PC-9 (cell line): ENCODE data around the gene GHR. TPM values are rescaled to one million over a fixed set of nuclear protein-coding genes. Genes with fewer than 3 reads are reported as not detected.
A peak's percentile ranks its signal among the peaks of the same experiment; 100 is the strongest.

ENCODE experiments used
- BruUV-seq: library from RNA; stranded (reverse); fragments of 400-500 nt; replicated peaks from 2 replicates; lab custom pipeline; 2021; lab: Mats Ljungman, UMichigan
- CTCF ChIA-PET: fragments of 300-600 bp; sonication (Branson Sonifier 250); formaldehyde crosslinking; loops from one replicate; lab custom pipeline; 2022; ENCODE audit warnings: antibody characterized with exemption; lab: Charles Lee
- POLR2A ChIA-PET: fragments of 300-600 bp; sonication (Branson Sonifier 250); formaldehyde crosslinking; loops from one replicate; lab custom pipeline; 2022; ENCODE audit warnings: antibody characterized with exemption; ENCODE audit not compliant: unreplicated experiment; lab: Charles Lee
- DNase-seq, 2 experiments: peaks; one replicate each; pipeline versions ENCODE4 v3.0.0 to v3.0.0-alpha.2; 2015 to 2022; ENCODE audit warnings: mixed read lengths in 1 of 2
- H2AFZ ChIP-seq: fragments of 200-600 bp; sonication (generic); 2 replicates; pipeline ENCODE4 v1.8.1; 2017; ENCODE audit warnings: antibody characterized with exemption
- H3F3A ChIP-seq: fragments of 200-600 bp; sonication (generic); 2 replicates; pipeline ENCODE4 v1.8.1; 2017; ENCODE audit warnings: antibody characterized with exemption, mild to moderate bottlenecking, low read depth; ENCODE audit not compliant: insufficient read depth
- H3K27ac ChIP-seq: fragments of 200-600 bp; sonication (generic); 2 replicates; pipeline ENCODE4 v1.6.1; 2016; ENCODE audit warnings: mixed run types
- H3K27me3 ChIP-seq: fragments of 200-600 bp; sonication (generic); 2 replicates; pipeline ENCODE4 v1.6.1; 2016; ENCODE audit warnings: low read depth, mixed run types; ENCODE audit not compliant: insufficient read depth
- H3K36me3 ChIP-seq: fragments of 200-600 bp; sonication (generic); 2 replicates; pipeline ENCODE4 v1.6.1; 2016; ENCODE audit warnings: low read depth, mixed run types
- H3K4me1 ChIP-seq: fragments of 200-600 bp; sonication (generic); replicated peaks from 2 replicates; pipeline ENCODE4 v1.6.1; 2016; ENCODE audit warnings: mixed run types; ENCODE audit not compliant: insufficient read depth
- H3K4me2 ChIP-seq: fragments of 200-600 bp; sonication (generic); 2 replicates; pipeline ENCODE4 v1.6.1; 2017; ENCODE audit warnings: mixed run types
- H3K4me3 ChIP-seq: fragments of 200-600 bp; sonication (generic); 2 replicates; pipeline ENCODE4 v1.6.1; 2016; ENCODE audit warnings: mixed run types
- H3K79me2 ChIP-seq: fragments of 200-600 bp; sonication (generic); 2 replicates; pipeline ENCODE4 v1.6.1; 2017; ENCODE audit warnings: low read depth, mixed run types
- H3K9me2 ChIP-seq: fragments of 200-600 bp; sonication (generic); 2 replicates; pipeline ENCODE4 v1.8.1; 2017; ENCODE audit warnings: mild to moderate bottlenecking; ENCODE audit not compliant: insufficient read depth
- H3K9me3 ChIP-seq: fragments of 200-600 bp; sonication (generic); 2 replicates; pipeline ENCODE4 v1.8.1; 2016; ENCODE audit warnings: low read depth; ENCODE audit not compliant: insufficient read depth
- H4K20me1 ChIP-seq: fragments of 200-600 bp; sonication (generic); 2 replicates; pipeline ENCODE4 v1.8.1; 2017; ENCODE audit not compliant: insufficient read depth
- EZH2 ChIP-seq: fragments of 200-600 bp; sonication (generic); IDR thresholded peaks from 2 replicates; pipeline ENCODE4 v1.8.0; 2017; ENCODE audit warnings: antibody characterized with exemption, low read depth
- intact Hi-C: fragments of 100-400 bp; cut with micrococcal nuclease; formaldehyde crosslinking; loops from one replicate; pipeline ENCODE4 v1.10.0; 2022; ENCODE audit not compliant: unreplicated experiment
- total RNA-seq: library from RNA; stranded (reverse); gene quantifications from 2 replicates; pipeline ENCODE4 v1.2.3, GENCODE V29; 2021
- TF ChIP-seq, protein P1 (sequence below): fragments of 200-600 bp; sonication (generic); conservative IDR thresholded peaks from 2 replicates; pipeline ENCODE4 v1.6.1; 2017; ENCODE audit warnings: mixed run types, antibody characterized with exemption, mild to moderate bottlenecking, moderate library complexity

The GHR gene
- total RNA-seq, 1 experiment from 2014 or later, result not detected

GRCh38 chr5:42555010-42555409, 131.8 kb downstream of the GHR start:
- intact Hi-C loops, result no loop called here
- POLR2A ChIA-PET, result no interaction called here
- no TSS peak for BruUV-seq

DNA sequence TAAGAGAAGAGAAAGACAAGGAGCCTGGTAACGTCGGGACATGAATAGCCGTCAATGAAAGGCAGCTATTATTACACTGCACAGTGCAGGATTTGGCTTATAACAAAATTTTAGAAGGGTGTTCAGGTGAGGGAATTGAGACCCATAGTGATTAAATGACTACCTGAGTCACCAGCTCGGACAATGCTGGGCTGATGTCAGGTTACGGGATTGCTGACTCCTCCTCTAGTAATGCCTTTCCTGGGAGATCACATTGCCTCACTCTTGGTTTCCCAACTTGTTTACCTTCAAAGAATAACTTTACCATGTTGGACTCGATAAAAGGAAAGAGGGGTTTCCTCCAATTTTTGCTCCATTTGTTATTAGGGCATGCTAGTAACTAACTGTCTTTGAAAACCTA, 132.6 kb downstream of the GHR start:
- H3K4me2 ChIP-seq, result no peak overlapping the region
- peaks cover 21% of the 10 kb centered on the region for H3K27me3 ChIP-seq
- TF ChIP-seq EZH2, result no peak
- TF ChIP-seq, protein P1, sequence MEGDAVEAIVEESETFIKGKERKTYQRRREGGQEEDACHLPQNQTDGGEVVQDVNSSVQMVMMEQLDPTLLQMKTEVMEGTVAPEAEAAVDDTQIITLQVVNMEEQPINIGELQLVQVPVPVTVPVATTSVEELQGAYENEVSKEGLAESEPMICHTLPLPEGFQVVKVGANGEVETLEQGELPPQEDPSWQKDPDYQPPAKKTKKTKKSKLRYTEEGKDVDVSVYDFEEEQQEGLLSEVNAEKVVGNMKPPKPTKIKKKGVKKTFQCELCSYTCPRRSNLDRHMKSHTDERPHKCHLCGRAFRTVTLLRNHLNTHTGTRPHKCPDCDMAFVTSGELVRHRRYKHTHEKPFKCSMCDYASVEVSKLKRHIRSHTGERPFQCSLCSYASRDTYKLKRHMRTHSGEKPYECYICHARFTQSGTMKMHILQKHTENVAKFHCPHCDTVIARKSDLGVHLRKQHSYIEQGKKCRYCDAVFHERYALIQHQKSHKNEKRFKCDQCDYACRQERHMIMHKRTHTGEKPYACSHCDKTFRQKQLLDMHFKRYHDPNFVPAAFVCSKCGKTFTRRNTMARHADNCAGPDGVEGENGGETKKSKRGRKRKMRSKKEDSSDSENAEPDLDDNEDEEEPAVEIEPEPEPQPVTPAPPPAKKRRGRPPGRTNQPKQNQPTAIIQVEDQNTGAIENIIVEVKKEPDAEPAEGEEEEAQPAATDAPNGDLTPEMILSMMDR, result no peak
- H3K79me2 ChIP-seq, result no peaks in the 10 kb centered on the region
- H3F3A ChIP-seq, result no peaks in the 10 kb centered on the region
- H3K9me2 ChIP-seq, result no peaks in the 10 kb centered on the region
- ChIA-PET CTCF (no interaction called here), POLR2A (no interaction called here)
- H3K27ac ChIP-seq, result no peak overlapping the region
- intact Hi-C loops, result no loop called here
- H3K4me3 ChIP-seq, result no peak overlapping the region
- no peaks in the 10 kb centered on the region for H3K36me3 ChIP-seq
- no peaks in the 10 kb centered on the region for H3K4me1 ChIP-seq
- no peaks in the 10 kb centered on the region for H3K9me3 ChIP-seq
- peak in 1 of 2 experiments; percentile 41 for DNase-seq
- no TSS peak for BruUV-seq
- no peaks in the 10 kb centered on the region for H4K20me1 ChIP-seq
- no peak overlapping the region for H2AFZ ChIP-seq

More at GRCh38 chr5:42555010-42555409, 131.8 kb downstream of the GHR start:
- H2AFZ ChIP-seq, result no peak overlapping the region
- H3K79me2 ChIP-seq, result no peaks in the 10 kb centered on the region
- DNase-seq, result no peak
- H3K9me3 ChIP-seq, result no peaks in the 10 kb centered on the region
- no peaks in the 10 kb centered on the region for H3K9me2 ChIP-seq
- CTCF ChIA-PET, result interaction anchor here (0.6 kb wide), 1 partner anchor 334 kb away, joined by 4 read pairs; no protein-coding TSS in a partner anchor
- H3K27ac ChIP-seq, result no peak overlapping the region
- H4K20me1 ChIP-seq, result no peaks in the 10 kb centered on the region
- H3K36me3 ChIP-seq, result no peaks in the 10 kb centered on the region
- H3K4me3 ChIP-seq, result no peak overlapping the region
- no peaks in the 10 kb centered on the region for H3K4me1 ChIP-seq
- no peak for TF ChIP-seq EZH2
- TF ChIP-seq, protein P1, result no peak
- no peak overlapping the region for H3K4me2 ChIP-seq
- no peaks in the 10 kb centered on the region for H3F3A ChIP-seq
- H3K27me3 ChIP-seq, result peaks cover 17% of the 10 kb centered on the region

GRCh38 chr5:42557689-42558088, 134.4 kb downstream of the GHR start:
- Histone ChIP-seq H3K36me3 (no peaks in the 10 kb centered on the region), H3F3A (no peaks in the 10 kb centered on the region), H3K4me1 (no peaks in the 10 kb centered on the region), H4K20me1 (no peaks in the 10 kb centered on the region), H3K4me2 (no peak overlapping the region), H3K79me2 (no peaks in the 10 kb centered on the region), H3K9me3 (no peaks in the 10 kb centered on the region), H3K27me3 (peaks cover 28% of the 10 kb centered on the region), H2AFZ (no peak overlapping the region), H3K27ac (no peak overlapping the region), H3K9me2 (no peaks in the 10 kb centered on the region), H3K4me3 (no peak overlapping the region)
- intact Hi-C loops, result no loop called here
- no TSS peak for BruUV-seq
- TF ChIP-seq, protein P1, result no peak
- no peak for TF ChIP-seq EZH2
- DNase-seq, result no peak
- ChIA-PET POLR2A (no interaction called here), CTCF (no interaction called here)
